DMS79 (cell line): ENCODE measurements around the gene MARCKSL1.
"Not testable (repeated sequence)": the region's sequence is repeated elsewhere in the genome, so short reads cannot be mapped to it uniquely, and the experiment has no call there.

Experiments
- DNase-seq: peaks from one replicate; lab custom pipeline; 2025; lab: John Stamatoyannopoulos, UW

The MARCKSL1 gene

GRCh38 chr1:32335790-32336590, at the start of gene MARCKSL1:
TSS of gene MARCKSL1 (minus strand) at chr1:32336233. CDS start at chr1:32336033, 200 bp downstream.
- DNase-seq: peak; percentile 52

GRCh38 chr1:32380057-32380456, 44.0 kb upstream of the MARCKSL1 start:
- no peak for DNase-seq

GRCh38 chr1:32377541-32378220, 41.6 kb upstream of the MARCKSL1 start:
- DNase-seq: no peak

GRCh38 chr1:32376199-32376598, 40.2 kb upstream of the MARCKSL1 start:
- no peak for DNase-seq

- DNase-seq: no peak
Measured at GRCh38 chr1:32373996-32374592, 38.1 kb upstream of the MARCKSL1 start.

- no peak for DNase-seq
Measured at GRCh38 chr1:32372149-32372756, 36.2 kb upstream of the MARCKSL1 start.

- DNase-seq: no peak
Measured at GRCh38 chr1:32367912-32368635, 32.0 kb upstream of the MARCKSL1 start.

- no peak for DNase-seq
Measured at GRCh38 chr1:32365445-32365844, 29.4 kb upstream of the MARCKSL1 start.

- DNase-seq: no peak
Measured at GRCh38 chr1:32364836-32365235, 28.8 kb upstream of the MARCKSL1 start.

- no peak for DNase-seq
Measured at GRCh38 chr1:32363713-32364112, 27.7 kb upstream of the MARCKSL1 start.

- no peak for DNase-seq
Measured at GRCh38 chr1:32362474-32363313, 26.7 kb upstream of the MARCKSL1 start, which contains the start of the genes FAM229A and TSSK3. TSS of gene FAM229A (minus strand) at chr1:32362485. CDS start at chr1:32362091, 394 bp downstream. TSS of gene TSSK3 (plus strand) at chr1:32362539. CDS start at chr1:32362702, 163 bp downstream.

GRCh38 chr1:32361674-32362473, 25.8 kb upstream of the MARCKSL1 start:
- no peak for DNase-seq

GRCh38 chr1:32361308-32361673, 25.3 kb upstream of the MARCKSL1 start:
- no peak for DNase-seq

- DNase-seq: no peak
Measured at GRCh38 chr1:32358435-32358834, 22.4 kb upstream of the MARCKSL1 start.

GRCh38 chr1:32357614-32358013, 21.6 kb upstream of the MARCKSL1 start:
- no peak for DNase-seq

- DNase-seq: no peak
Measured at GRCh38 chr1:32356478-32356877, 20.4 kb upstream of the MARCKSL1 start.

GRCh38 chr1:32355778-32356177, 19.7 kb upstream of the MARCKSL1 start:
- DNase-seq: not testable (repeated sequence)

GRCh38 chr1:32353886-32354570, 18.0 kb upstream of the MARCKSL1 start:
- DNase-seq: no peak

- no peak for DNase-seq
Measured at GRCh38 chr1:32353431-32353830, 17.4 kb upstream of the MARCKSL1 start.
